Measurements from ENCODE around the gene TCF7L1. TPM values are rescaled to one million over a fixed set of nuclear protein-coding genes. Genes with fewer than 3 reads are reported as not detected.

TCF7L1 gene
- polyA plus RNA-seq, 1 experiment: 3.2 TPM

DNA sequence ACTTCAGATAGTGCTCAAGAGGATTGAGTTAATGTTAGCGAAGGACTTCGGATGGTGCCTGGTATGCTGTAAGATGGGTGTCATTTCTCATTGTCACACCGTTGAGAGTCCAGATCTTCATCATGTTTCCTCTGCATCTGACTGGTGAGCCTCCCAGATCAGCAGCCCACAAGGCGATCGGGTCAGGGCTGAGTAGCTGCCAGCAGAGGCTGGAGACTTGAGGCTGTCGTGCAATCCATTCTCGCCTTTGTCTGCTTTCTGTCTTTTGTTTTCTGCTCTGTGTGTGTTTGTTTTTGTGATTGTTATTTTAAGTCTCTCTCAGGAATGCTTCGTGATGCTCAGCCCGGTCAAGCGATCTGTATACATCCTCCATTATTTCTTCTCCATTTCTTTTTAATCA is 98.8 kb downstream of the TCF7L1 start:
- ChIA-PET POLR2A (no interaction called here), CTCF (no interaction called here)
- Histone ChIP-seq H3K27me3 (ENCODE audit: control insufficient read depth, insufficient read depth, low read length) (no peaks in the 10 kb centered on the region), H3K36me3 (ENCODE audit: control insufficient read depth, insufficient read depth, low read length) (no peaks in the 10 kb centered on the region; the same call in none of the 2 replicates), H3K4me3 (ENCODE audit: low read depth, low read length) (no peak overlapping the region)
- DNase-seq (ENCODE audit: low read depth): no peak
- TF ChIP-seq, protein P1, sequence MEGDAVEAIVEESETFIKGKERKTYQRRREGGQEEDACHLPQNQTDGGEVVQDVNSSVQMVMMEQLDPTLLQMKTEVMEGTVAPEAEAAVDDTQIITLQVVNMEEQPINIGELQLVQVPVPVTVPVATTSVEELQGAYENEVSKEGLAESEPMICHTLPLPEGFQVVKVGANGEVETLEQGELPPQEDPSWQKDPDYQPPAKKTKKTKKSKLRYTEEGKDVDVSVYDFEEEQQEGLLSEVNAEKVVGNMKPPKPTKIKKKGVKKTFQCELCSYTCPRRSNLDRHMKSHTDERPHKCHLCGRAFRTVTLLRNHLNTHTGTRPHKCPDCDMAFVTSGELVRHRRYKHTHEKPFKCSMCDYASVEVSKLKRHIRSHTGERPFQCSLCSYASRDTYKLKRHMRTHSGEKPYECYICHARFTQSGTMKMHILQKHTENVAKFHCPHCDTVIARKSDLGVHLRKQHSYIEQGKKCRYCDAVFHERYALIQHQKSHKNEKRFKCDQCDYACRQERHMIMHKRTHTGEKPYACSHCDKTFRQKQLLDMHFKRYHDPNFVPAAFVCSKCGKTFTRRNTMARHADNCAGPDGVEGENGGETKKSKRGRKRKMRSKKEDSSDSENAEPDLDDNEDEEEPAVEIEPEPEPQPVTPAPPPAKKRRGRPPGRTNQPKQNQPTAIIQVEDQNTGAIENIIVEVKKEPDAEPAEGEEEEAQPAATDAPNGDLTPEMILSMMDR (IDR thresholded peaks at IDR 0.05; ENCODE audit: insufficient read depth, low read depth, low read length): no peak

DNA sequence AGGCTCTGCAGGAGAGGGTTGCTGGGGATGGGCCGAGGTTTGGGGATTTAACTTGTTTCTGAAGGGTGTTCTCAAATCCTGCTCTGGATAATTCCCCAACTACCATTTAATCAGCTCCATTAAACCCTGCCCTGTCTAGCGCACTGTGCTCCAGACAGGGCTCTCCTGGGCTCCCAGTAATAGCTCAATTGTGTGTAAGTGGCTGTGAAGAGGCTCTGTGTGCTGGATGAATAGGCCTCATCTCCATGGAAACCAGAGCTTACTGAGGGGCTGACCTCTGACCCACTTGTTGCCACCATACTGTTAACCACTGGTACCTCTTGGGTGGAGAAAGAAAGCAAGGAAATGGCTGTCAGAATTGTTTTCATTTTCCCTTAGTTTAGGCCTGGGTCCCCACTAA is 101.7 kb downstream of the TCF7L1 start:
- ChIA-PET POLR2A (no interaction called here), CTCF (interaction anchor here (1.2 kb wide), 1 partner anchor 50 kb away, joined by 3 read pairs; no protein-coding TSS in a partner anchor)
- H3K36me3 ChIP-seq (ENCODE audit: control insufficient read depth, insufficient read depth, low read length): no peaks in the 10 kb centered on the region; the same call in none of the 2 replicates
- TF ChIP-seq, protein P1 (IDR thresholded peaks at IDR 0.05; ENCODE audit: insufficient read depth, low read depth, low read length): no peak
- no peak overlapping the region for H3K4me3 ChIP-seq (ENCODE audit: low read depth, low read length)
- no peak for DNase-seq (ENCODE audit: low read depth)
- H3K27me3 ChIP-seq (ENCODE audit: control insufficient read depth, insufficient read depth, low read length): no peaks in the 10 kb centered on the region

DNA sequence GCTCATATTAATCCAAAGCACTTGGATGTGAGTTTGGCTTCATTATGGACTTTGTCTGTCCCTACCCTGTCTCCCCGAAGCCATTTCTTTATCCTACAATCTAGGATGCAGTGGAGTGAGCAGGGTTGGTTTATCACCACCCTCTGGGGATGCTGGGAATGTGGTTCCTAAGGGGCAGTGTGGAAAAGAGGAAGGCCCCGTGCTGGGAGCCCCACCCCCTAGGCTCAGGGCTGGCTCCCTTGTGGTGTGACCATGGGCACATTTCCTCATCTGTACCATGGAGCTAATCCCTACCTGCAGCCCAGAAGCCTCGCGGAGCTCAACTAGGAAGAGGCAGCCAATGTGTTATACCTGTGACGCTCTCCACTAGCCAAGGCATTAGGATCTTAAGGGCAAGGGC is 102.1 kb downstream of the TCF7L1 start:
- H3K27me3 ChIP-seq (ENCODE audit: control insufficient read depth, insufficient read depth, low read length): no peaks in the 10 kb centered on the region
- H3K36me3 ChIP-seq (ENCODE audit: control insufficient read depth, insufficient read depth, low read length): no peaks in the 10 kb centered on the region; the same call in none of the 2 replicates
- no peak for DNase-seq (ENCODE audit: low read depth)
- ChIA-PET CTCF (interaction anchor here (0.7 to 1.2 kb wide), 2 partner anchors 11 to 50 kb away, joined by 3 read pairs; no protein-coding TSS in a partner anchor), POLR2A (no interaction called here)
- TF ChIP-seq, protein P1 (IDR thresholded peaks at IDR 0.05; ENCODE audit: insufficient read depth, low read depth, low read length): no peak
- no peak overlapping the region for H3K4me3 ChIP-seq (ENCODE audit: low read depth, low read length)

DNA sequence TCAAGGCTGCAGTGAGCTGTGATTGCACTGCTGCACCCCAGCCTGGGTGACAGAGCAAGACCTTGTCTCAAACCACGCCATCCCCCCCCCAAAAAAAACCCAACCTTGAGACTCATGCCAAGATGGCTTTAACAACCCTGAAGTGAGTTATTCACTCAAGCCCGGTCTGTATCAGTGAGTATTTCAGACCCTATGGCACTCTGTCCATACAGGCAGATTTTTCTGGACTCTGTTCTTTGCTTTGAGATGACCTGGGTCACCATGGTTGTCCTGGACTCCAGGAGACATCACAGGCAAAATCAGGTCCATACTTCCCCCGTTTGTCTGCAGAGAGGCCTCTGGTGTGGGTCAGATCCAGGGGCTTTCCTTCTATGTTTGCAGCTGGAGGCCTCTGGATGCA is 102.9 kb downstream of the TCF7L1 start:
- Histone ChIP-seq H3K36me3 (ENCODE audit: control insufficient read depth, insufficient read depth, low read length) (no peaks in the 10 kb centered on the region; the same call in none of the 2 replicates), H3K27me3 (ENCODE audit: control insufficient read depth, insufficient read depth, low read length) (no peaks in the 10 kb centered on the region), H3K4me3 (ENCODE audit: low read depth, low read length) (no peak overlapping the region)
- TF ChIP-seq, protein P1 (IDR thresholded peaks at IDR 0.05; ENCODE audit: insufficient read depth, low read depth, low read length): no peak
- ChIA-PET CTCF (interaction anchor here (0.7 kb wide), 1 partner anchor 10 kb away, joined by 3 read pairs; no protein-coding TSS in a partner anchor), POLR2A (no interaction called here)
- no peak for DNase-seq (ENCODE audit: low read depth)

DNA sequence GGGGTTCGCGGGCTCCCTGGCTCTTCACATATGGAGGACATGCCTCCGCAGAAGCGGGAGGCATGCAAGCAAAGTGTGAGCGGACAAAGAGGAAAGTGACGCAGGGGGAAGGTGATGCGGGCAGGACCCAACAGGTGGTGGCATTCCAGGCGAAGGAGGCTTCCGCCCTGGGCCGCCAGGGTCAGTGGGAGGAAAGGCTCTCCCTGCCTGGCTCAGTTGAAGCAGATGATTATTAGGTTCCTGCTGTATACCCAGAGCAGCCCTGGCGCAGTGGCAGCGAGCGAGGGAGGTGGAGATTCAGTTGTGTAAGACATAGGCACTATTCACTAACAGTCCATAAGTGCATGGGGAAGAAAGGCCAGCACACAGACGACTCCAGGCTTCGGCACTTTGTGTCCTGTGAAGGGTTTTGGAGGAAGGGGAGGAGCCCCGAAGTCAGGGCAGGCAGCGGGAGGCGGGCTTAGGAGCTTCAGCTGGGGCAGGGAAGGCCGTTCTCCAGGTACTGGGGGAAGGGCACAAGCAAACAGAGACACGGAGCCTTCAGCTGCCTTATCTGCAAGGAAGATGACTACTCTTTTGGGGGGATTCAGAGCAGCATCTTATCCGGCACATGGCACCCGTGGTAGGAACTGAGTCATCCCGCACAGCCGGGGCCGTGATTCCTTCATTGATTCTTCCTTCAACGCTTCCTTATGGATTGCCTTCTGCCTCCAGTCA is 104.8 kb downstream of the TCF7L1 start:
- POLR2A ChIA-PET: no interaction called here
- TF ChIP-seq, protein P1 (IDR thresholded peaks at IDR 0.05; ENCODE audit: insufficient read depth, low read depth, low read length): no peak
- Histone ChIP-seq H3K27me3 (ENCODE audit: control insufficient read depth, insufficient read depth, low read length) (no peaks in the 10 kb centered on the region), H3K4me3 (ENCODE audit: low read depth, low read length) (no peak overlapping the region), H3K36me3 (ENCODE audit: control insufficient read depth, insufficient read depth, low read length) (no peaks in the 10 kb centered on the region; the same call in none of the 2 replicates)
- CTCF ChIA-PET: no interaction called here
- no peak for DNase-seq (ENCODE audit: low read depth)
